OCI-M1 (cell line): ENCODE measurements around the gene NCKAP1.

Source experiments
- DNase-seq: peaks from one replicate; lab custom pipeline; 2025; lab: John Stamatoyannopoulos, UW

Gene NCKAP1

DNA sequence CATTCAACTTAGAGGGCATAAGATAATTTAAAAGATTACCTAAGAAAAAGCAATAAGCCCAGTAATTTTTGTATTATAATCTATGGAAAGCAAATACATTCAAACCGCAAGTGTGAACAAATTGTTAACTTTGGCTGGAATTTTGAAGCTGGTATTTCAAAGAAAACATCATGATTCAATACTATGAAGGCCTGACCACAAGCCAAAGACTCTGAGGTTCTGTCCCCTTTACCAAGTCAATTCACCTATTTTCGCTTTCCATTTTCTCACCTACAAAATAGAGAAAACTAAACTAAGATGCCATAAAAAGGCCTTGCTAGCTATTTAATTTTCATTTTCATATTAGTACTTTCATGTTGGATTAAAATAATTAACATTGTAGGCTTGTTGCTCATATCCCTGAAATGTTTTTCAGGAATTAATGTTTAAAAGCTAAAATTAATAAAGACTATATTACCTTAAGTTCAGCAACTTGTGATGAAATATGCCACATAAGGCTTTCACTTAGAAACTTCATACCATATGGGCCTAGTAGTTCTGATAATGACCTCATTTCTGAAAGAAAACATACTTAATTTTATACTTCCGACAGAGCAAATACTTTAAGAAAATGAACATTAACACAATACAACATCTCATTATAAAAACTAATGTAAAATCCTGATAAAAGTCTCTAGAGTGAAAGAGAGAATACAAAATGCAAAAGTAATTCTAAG lies 86.2 kb downstream of the NCKAP1 start:
- DNase-seq = no peak

DNA sequence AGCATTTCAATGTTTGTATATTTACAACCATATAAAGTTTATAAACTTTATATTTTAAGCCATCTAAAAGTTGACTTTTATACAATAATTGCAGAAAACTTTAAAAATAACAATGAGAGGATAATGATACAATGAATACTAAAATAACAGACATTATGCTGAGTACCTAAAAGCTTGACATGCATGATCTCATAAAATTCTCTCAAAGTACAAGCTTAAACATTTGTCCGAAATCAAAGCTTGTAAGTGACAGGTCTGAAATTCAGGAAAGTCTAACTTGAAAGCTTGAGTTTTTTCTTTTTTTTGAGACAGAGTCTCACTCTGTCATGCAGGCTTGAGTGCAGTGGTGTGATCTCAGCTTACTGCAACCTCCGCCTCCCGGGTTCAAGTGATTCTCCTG lies 87.7 kb downstream of the NCKAP1 start:
- no peak for DNase-seq

DNA sequence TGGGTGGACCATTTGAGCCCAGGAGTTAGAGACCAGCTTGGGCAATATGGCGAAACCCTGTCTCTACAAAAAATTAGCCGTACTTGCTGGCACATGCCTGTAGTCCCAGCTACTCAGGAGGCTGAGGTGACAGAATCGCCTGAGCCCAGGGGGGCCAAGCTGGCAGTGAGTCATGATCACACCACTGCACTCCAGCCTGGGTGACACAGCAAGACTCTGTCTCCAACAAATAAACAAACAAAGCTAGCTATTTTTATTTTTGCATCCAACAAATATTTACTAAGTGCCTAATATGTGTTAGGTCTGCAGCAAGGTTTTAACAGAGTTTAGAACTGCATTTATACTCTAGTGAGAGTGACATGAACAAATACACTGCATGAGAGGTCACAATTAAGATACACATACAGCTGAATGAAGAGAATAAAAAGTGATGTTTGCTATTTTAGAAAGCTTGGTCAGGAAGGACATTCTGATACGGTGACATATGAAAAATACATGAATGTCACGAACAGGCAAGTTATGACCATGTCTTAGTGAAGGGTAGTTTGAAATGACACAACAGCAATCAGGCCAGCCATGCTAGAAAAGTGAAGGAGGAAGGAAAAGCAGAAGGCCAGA lies 88.6 kb downstream of the NCKAP1 start:
- peak; percentile 25 for DNase-seq

DNA sequence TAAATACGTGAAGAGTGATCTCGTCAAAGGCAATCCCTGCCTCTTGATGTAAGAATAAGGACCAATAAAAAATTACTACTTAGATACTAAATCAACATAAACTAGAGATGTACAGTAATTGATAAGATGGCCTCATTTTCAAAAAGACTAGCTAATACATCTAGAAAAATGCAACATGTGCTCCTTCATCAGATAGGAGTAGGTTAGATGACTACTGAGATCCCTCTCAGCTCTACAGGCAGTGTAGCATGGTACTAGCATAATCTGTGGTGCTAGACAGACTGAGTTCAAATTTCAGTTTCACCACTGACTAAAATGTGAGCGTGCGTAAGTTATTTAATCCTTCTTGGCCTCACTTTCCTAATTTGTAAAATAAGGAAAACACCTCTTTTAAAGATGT lies 89.2 kb downstream of the NCKAP1 start:
- no peak for DNase-seq

DNA sequence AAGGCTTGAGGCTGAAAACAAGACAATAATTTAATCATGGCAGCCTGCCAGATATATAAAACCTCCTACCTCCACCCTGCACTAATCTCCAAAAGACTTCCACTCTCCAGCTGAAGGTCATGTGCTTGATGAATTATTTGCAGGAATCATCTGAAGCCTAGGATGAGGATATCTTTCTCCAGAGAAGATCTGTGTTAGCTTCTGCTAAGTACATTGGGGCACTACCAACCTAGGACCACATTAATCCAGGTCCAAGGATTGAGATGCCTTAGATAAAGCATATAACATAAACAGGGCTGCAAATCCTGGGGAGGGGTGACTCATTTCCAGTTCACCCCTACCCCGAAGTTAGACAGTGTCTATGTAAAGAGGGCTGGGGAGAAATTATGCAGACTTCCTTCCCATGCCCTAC lies 91.3 kb downstream of the NCKAP1 start:
- DNase-seq = peak; percentile 24

DNA sequence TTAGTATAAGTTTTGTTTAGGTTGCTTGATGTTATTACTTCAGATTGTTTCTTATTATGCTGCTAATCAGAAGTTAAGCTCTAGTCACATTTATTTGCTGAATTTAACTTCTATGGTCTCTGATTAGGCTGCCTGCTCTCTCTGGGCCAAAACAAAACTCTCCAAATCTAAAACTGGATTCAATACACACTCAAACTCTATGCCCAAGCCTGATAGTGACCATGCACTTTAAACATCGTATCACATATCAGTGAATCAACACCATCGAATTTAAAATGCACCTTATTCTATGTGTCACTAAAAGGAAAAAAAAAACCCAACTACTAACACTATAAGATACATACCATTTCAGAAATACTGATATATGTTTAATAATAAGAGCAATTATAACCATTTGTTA lies 94.9 kb downstream of the NCKAP1 start:
- no peak for DNase-seq

DNA sequence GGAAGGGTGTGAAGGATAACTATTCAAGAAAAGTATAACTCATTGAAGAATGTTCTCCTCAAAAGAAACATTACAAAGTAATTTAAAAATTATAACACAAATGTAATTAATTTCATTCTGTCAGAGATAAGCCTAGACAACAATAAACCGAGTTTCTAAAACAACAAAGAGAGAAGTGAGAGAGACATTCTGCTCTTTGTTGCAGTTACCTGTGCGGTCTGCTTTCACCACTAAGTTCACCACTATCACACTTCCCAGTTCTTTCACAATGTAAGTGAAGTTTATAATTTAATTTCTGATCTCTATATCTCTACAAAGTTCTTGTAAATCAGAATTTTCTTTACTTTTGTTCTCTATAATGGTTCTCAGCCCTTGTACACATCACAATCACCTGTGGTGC lies 95.5 kb downstream of the NCKAP1 start:
- no peak for DNase-seq

DNA sequence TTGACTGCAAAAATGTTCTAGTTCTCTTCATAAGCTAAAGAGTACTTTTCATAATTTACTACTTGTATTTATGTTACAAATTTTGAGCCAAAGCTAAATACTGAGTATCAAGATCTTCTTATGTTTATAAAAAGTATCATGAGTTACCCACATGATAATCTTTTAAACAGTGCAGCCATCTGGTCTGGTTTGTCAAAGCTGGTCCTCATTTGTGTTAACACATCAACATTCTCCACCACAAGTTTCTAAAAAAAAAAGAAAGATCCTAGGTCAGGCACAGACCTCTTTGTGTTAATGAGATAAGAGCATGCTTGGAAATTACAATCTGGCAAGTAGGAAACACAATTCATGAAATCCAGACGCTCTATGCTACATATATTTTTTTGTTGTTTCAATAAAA lies 96.3 kb downstream of the NCKAP1 start:
- peak; percentile 78 for DNase-seq

DNA sequence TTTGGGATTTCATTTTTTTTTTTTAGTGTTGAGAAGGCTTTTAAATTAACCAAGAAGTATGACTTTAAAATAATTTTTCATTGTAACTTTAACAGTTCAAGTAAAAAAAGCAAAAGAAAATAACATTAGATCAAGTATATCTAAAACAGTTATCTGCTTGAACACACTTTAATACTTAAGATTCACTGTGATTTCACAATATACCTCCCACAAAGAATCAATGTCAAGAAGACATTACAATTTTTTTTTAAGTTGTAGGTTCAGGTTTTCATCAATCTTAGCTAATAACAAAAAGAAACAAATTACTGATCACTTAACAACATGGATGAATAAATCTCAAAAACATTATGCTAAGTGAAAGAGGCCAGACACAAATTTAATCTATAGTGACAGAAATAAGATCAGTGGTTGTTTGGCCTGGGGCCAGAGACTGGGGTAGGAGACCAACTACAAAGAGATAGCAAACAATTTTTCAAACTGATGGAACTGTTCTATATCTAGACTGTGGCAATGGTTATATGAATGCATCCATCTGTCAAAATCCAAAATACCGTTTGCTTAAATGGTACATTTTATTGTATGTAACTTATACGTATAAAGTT lies 97.0 kb downstream of the NCKAP1 start:
- DNase-seq = peak; percentile 38

DNA sequence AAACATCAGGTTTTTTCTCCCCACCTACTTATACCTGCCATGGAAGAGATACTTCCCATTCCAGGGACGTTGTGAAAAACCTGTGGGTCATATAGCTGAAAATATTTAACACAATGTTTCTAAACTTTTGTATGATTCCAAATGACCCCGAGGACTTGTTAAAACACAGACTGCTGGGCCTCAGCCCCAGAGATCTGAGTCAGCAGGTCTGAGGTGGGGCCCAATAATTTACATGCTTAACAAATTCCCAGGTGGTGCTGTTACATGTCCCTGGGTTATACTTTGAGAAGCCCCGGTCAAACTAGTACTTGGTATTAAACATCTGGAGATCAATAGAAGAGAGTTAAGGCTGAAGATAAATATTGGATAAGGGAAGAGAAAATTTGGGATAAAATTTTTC lies 100.4 kb downstream of the NCKAP1 start:
- DNase-seq = no peak

DNA sequence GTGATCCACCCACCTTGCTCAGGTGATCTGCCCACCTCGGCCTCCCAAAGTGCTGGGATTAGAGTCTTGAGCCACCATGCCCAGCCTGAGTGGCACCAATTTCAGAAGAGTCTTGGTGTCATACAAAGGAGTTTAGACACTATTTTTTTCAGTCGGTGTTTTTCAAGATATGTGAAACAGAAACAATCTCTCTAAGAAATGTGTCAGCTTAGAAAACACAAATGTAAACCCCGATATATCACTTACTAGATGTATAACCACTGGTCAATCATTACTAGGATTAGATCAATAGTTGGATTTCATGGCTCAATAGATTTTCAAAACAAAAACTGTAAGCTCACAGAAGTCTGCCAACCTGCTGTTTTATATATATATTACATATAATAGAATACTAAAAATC lies 104.6 kb downstream of the NCKAP1 start:
- no peak for DNase-seq

DNA sequence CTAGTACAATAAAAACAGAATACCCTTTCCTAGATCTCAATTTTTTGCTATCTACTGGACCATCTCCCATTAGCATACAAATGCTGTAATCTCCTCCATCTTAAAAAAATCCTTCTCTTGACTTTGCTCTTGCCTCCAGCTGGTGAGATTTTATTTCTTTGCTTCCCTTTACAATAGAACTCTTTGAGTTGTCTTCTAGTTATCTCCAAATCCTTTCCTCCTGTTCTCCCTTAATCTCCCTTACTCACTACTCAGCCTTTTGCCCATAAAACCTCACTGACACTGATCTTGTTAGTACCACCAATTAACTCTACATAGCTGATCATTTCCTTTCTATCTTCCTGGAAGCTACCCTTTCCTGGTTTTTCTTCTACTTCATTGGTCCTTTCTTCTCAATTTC lies 108.3 kb downstream of the NCKAP1 start:
- no peak for DNase-seq

DNA sequence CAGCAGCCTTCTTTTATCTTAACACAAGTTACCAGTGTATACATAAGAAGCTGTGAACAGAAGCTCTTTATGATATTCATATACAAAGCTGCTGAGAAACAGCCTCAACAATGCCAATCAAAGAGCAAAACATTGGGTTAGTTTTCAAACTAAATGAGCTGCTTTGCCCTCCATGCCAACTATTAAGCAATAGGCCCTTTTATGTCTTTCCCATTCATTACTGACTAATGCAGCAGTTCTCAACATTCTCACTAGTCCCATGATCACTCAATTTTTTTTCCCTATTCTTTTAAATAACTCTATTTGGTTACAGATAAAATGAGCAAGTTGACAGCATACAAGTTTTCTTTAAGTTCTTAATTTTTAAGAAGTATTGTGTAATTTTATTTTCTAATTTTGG lies 114.0 kb downstream of the NCKAP1 start:
- DNase-seq = no peak

DNA sequence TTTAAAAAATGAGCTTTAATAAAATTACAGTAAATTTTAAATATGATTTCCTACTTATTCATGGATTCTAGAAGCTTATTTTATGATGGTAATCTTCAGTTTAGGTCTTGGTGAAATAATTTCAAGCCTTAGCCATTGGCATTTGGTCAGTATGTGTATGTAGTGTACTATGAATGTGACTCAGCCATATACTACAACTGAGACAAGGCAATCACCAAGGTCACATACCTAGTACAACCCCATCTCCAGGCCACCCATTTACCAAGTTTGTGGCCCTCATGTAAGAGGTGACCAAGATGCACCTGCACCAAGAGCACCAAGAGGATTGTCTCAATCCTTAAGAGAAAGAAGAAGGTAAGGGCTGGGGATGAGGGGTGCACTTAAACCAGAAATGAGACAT lies 117.0 kb downstream of the NCKAP1 start:
- no peak for DNase-seq

DNA sequence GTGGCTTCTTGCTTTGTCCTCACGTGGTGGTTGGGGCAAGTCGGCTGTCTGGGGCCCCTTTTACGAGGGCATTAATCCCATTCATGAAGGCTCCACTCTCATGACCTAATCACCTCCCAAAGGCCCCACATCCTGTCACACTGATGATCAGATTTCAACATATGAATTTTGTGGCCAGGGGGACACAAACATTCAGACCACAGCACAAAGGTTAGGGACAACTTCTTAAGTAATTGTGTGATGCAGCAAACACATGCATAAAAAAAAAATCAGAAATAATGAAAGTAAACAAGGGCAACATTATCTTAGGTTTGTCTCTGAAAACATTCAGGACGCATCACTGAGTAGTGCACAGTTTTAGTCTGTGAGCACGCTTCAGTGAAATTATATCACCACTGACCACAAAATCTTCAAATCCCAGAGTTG lies 117.6 kb downstream of the NCKAP1 start:
- no peak for DNase-seq

DNA sequence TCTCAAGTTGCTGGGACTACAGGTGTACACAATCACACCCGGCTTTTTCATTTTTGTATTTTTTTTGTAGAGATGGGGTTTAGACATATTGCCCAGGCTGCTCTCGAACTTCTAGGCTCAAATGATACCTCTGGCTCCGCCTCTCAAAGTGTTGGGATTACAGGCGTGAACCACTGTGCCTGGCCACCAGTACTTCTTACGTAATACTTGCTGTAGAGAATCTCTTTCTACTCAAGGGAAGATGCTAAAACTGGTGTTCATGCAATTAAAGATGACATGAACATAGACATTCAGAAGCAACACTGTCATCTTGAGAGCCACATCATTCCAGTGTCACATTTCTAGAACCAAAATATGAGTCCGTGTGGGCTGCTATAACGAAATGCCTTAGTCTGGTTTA lies 118.2 kb downstream of the NCKAP1 start:
- DNase-seq = no peak

DNA sequence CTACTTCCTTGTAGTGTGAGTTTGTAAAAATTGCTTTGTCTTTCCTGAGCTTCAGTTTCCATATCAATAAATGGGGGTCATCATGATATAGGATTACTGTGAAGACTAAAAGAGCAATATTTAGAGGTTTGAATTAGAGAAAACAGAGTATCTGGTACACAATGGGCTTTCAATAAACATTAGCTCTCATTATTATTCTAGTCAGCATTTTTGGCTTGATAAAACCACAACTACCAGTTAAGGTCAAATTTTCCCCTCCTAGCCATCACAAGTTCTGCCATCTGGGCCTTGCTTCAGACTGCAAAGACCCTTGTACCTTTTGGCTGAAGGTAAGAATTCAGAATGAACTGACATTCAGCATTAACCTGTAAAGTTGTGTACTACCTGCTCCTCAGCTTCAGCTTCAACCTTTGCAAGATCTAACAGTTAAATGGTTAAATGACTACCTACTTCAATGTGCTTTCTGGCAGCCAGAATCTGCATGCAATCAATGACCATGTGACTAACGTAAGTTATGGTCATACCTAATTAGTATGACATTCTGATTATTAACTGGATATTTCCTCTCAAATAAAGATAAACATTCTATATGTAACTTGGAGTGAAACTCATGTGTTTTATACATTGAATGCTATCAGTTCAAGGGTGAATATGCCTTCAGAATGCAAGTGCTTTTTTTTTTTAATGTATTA lies 119.2 kb downstream of the NCKAP1 start:
- no peak for DNase-seq

DNA sequence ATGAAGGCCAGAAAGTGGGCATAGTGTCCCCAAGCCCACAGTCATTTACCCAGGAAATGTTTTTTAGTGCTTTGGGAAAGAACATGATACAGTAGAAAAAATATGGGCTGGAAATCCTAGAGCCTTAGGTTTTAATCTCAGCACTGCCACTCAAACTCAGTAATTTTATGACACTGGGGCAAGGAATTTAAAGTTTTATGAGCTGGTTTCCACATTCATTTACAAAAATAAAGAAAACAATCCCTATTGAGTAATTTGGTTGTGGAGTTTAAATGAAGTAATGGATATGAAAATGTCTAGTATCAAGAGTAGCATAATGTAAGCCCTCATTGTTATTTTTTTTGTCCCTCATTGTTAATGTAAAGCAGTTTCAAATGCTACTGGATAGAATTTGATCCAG lies 120.3 kb downstream of the NCKAP1 start:
- no peak for DNase-seq

DNA sequence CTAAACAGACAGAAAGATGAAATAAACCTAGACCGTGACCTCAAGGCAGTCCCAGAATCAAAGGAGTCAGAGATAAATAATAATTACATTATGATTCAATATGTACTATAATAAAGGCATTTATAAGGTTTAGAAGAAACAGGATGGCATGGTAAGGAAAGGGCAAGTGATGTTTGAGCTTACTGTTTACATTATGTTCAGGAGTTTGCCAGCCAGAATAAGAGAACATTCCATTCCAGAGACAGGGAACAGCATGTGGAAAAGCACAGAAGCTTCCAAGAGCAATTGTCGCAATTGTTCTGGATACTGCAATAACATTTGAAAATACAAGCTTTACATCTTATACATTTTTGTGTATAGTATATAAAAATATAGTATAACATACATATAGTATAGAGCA lies 121.8 kb downstream of the NCKAP1 start:
- no peak for DNase-seq

DNA sequence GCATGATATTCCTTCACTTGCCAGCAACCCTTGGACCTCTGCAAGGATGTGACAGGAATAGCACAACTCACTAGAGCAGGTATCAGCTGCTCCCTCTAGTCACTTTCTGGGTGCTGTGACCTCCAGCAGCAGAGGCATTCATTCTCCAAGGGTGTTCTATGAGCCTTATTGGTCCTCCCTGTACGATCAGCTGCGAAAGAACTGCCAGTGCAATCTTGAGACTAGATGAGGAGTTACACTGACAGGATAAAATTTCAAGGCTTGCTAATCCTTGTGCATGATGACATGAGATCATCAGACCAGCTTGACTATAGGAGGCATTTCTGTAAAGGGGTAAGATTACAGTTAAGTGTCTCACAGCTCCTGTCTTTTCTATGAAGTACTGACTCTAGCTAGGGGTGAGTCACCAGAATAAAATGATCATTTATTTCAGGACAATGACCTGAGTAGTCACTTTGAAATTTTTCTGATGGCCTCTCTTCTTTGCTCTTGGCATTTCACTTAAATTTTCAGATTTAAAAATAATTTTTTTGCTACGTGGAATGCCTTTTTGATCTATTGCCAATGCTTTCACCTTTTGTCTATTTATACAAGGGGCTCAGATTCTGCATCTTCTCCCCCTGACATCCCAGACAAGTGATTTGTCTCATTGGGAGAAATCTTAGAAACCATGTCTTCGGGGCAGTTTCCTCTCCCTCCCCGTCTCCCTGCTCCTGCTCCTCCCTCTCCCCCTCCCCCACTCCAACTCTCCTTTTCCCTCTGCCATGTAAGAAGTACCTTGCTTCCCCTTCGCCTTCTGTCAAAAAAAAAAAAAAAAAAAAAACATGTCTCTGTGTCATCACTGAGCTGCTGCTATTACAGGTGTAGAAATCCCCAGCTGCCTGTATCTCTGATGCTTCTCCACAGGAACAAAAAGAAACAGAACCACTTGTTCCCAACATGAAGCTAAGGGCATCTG lies 122.6 kb downstream of the NCKAP1 start:
- DNase-seq = no peak

DNA sequence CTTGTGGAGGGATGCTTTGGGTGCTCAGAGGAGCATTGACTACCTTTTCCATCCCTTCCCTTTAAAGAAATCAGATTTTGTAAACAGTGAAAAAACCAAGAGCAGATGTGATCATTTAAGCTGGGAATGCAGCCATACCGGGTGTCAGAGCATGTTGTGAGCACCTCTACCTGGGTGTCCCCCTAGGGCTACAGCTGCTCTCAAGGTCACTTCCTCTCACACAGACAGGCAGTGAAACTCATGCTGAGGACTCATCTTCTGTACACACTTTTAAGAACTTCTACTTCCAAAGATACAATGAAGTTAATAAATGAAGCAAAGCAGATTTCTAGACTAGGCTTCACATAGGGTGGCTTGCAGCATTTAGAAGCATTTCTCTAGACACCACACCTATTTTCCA lies 123.4 kb downstream of the NCKAP1 start:
- DNase-seq = no peak

DNA sequence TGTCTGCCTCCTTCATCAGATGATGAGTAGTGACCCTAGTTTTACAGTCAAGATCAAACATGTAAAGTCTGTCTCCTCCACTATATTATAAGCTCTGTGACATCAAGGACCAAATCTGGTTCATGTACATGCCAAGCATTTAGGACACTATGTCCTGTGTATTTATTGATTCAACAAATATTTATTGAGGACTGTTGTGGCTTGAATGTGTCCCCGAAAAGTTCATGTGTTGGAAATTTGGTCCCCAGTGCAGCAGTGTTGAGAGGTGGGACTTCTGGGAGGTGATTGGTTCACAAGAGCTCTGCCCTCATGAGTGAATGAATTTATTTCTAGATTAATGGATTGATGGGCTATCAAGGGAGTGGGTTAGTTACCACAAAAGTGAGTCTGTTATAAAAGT lies 125.2 kb downstream of the NCKAP1 start:
- no peak for DNase-seq
